Hepatocyte (in vitro differentiated cells): ENCODE results near the gene ATP2B3. TPM values are rescaled to one million over a fixed set of nuclear protein-coding genes. Genes with fewer than 3 reads are reported as not detected.

Source experiments
- DNase-seq: peaks from one replicate; pipeline ENCODE4 v3.0.0-alpha.2; 2016; ENCODE audit warnings: low spot score
- H2AFZ ChIP-seq: fragments of 200-600 bp; sonication (generic); 2 replicates; pipeline ENCODE4 v1.6.0; 2016; ENCODE audit warnings: antibody characterized with exemption, mild to moderate bottlenecking
- H3K27ac ChIP-seq: fragments of 200-600 bp; sonication (generic); 2 replicates; pipeline ENCODE4 v1.5.1; 2016; ENCODE audit warnings: mild to moderate bottlenecking
- H3K27me3 ChIP-seq: fragments of 200-600 bp; sonication (generic); 2 replicates; pipeline ENCODE4 v1.6.1; 2016
- H3K36me3 ChIP-seq: fragments of 200-600 bp; sonication (generic); replicated peaks from 2 replicates; pipeline ENCODE4 v1.5.1; 2016; ENCODE audit warnings: low read depth; ENCODE audit not compliant: insufficient read depth
- H3K4me1 ChIP-seq: fragments of 200-600 bp; sonication (generic); 2 replicates; pipeline ENCODE4 v1.5.1; 2016; ENCODE audit warnings: mild to moderate bottlenecking, moderate library complexity; ENCODE audit not compliant: insufficient read depth
- H3K4me2 ChIP-seq: fragments of 200-600 bp; sonication (generic); 2 replicates; pipeline ENCODE4 v1.6.0; 2016
- H3K4me3 ChIP-seq: fragments of 200-600 bp; sonication (generic); 2 replicates; pipeline ENCODE4 v1.5.1; 2016; ENCODE audit warnings: mild to moderate bottlenecking
- H3K79me2 ChIP-seq: fragments of 200-600 bp; sonication (generic); 2 replicates; pipeline ENCODE4 v1.6.0; 2017; ENCODE audit warnings: mild to moderate bottlenecking
- H3K9me2 ChIP-seq: fragments of 200-600 bp; sonication (generic); replicated peaks from 2 replicates; pipeline ENCODE4 v1.6.0; 2017; ENCODE audit warnings: mild to moderate bottlenecking; ENCODE audit not compliant: insufficient read depth
- H3K9me3 ChIP-seq: fragments of 200-600 bp; sonication (generic); 2 replicates; pipeline ENCODE4 v1.5.1; 2016; ENCODE audit warnings: low read depth, mild to moderate bottlenecking
- H4K20me1 ChIP-seq: fragments of 200-600 bp; sonication (generic); 2 replicates; pipeline ENCODE4 v1.6.0; 2016; ENCODE audit warnings: mild to moderate bottlenecking; ENCODE audit not compliant: insufficient read depth, poor library complexity, severe bottlenecking
- EZH2 ChIP-seq: fragments of 200-600 bp; sonication (generic); IDR thresholded peaks from 2 replicates; pipeline ENCODE4 v1.6.1; 2016; ENCODE audit warnings: antibody characterized with exemption, mild to moderate bottlenecking, borderline replicate concordance
- EZH2phosphoT487 ChIP-seq: fragments of 200-600 bp; sonication (generic); IDR thresholded peaks from one replicate; pipeline ENCODE4 v1.6.1; 2018; ENCODE audit warnings: antibody characterized with exemption, mild to moderate bottlenecking, low read depth, moderate library complexity; ENCODE audit not compliant: unreplicated experiment, severe bottlenecking
- WGBS: methylation state at CpG from one replicate; pipeline ENCODE4 v1.1.6; 2016; ENCODE audit warnings: low lambda C conversion rate; ENCODE audit errors: missing lambda C conversion rate; 5-methylcytosine and 5-hydroxymethylcytosine counted together
- polyA plus RNA-seq: library from polyadenylated mRNA; unstranded; fragments of >200 nt; fragmentation: Nextera tagmentation; extraction: Ambion mirVana; gene quantifications from 2 replicates; pipeline ENCODE4 v1.2.1, GENCODE V29; 2016
- total RNA-seq: library from RNA; depleted of rRNA; stranded (reverse); fragments of >200 nt; gene quantifications from 2 replicates; pipeline ENCODE4 v1.2.3, GENCODE V29; 2014
- TF ChIP-seq, protein P1 (sequence below): fragments of 200-600 bp; sonication (generic); IDR thresholded peaks from 2 replicates; pipeline ENCODE4 v1.5.1; 2016; ENCODE audit warnings: antibody characterized with exemption, mild to moderate bottlenecking; ENCODE audit not compliant: poor library complexity

ATP2B3 gene
- total and polyA plus RNA-seq, 2 experiments from 2014 or later = 0.07 TPM; not detected in 1

DNA sequence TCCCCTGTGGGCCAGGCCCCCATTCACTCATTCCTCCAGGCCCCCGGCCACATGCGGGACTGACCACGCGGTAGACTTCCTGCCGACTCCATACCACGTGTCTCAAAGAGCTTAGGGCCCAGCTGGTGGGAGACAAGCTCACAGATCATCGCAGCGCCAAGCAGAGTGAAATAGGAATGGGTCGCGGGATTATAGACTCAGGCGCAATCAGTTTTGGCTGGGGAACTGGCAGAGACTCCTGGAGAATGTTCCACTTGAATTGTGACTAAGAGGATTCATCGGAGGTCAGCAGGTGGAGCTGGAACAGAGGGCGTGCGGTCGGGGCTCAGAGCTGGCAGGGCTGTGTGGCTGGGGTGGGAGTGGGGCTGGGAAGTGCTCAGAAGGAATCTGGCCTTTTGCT is 15.6 kb downstream of the ATP2B3 start:
- Histone ChIP-seq H3K79me2 (no peaks in the 10 kb centered on the region), H3K36me3 (no peaks in the 10 kb centered on the region), H3K4me3 (no peak overlapping the region), H3K9me3 (no peaks in the 10 kb centered on the region), H2AFZ (no peak overlapping the region), H3K27me3 (no peaks in the 10 kb centered on the region), H3K4me1 (no peaks in the 10 kb centered on the region), H3K9me2 (no peaks in the 10 kb centered on the region), H3K4me2 (no peak overlapping the region), H3K27ac (no peak overlapping the region), H4K20me1 (no peaks in the 10 kb centered on the region)
- DNase-seq = no peak
- TF ChIP-seq, protein P1, sequence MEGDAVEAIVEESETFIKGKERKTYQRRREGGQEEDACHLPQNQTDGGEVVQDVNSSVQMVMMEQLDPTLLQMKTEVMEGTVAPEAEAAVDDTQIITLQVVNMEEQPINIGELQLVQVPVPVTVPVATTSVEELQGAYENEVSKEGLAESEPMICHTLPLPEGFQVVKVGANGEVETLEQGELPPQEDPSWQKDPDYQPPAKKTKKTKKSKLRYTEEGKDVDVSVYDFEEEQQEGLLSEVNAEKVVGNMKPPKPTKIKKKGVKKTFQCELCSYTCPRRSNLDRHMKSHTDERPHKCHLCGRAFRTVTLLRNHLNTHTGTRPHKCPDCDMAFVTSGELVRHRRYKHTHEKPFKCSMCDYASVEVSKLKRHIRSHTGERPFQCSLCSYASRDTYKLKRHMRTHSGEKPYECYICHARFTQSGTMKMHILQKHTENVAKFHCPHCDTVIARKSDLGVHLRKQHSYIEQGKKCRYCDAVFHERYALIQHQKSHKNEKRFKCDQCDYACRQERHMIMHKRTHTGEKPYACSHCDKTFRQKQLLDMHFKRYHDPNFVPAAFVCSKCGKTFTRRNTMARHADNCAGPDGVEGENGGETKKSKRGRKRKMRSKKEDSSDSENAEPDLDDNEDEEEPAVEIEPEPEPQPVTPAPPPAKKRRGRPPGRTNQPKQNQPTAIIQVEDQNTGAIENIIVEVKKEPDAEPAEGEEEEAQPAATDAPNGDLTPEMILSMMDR = no peak
- TF ChIP-seq EZH2 (no peak), EZH2phosphoT487 (no peak)
- WGBS = 77% methylated on average over 15 of the region's 15 CpGs

GRCh38 chrX:153537080-153537479 is 19.6 kb downstream of the ATP2B3 start:
- WGBS = 92% methylated on average over 11 of the region's 11 CpGs

GRCh38 chrX:153537526-153538295 is 20.3 kb downstream of the ATP2B3 start:
- 79% methylated on average over 26 of the region's 26 CpGs for WGBS
- H2AFZ ChIP-seq = no peak overlapping the region

More at GRCh38 chrX:153537080-153537479, 19.6 kb downstream of the ATP2B3 start:
- Histone ChIP-seq H3K79me2 (no peaks in the 10 kb centered on the region), H3K4me1 (no peaks in the 10 kb centered on the region), H4K20me1 (no peaks in the 10 kb centered on the region), H3K9me3 (no peaks in the 10 kb centered on the region), H3K4me2 (no peak overlapping the region), H3K27ac (no peak overlapping the region), H3K4me3 (no peak overlapping the region), H3K9me2 (no peaks in the 10 kb centered on the region), H3K36me3 (no peaks in the 10 kb centered on the region), H3K27me3 (no peaks in the 10 kb centered on the region), H2AFZ (no peak overlapping the region)
- no peak for DNase-seq
- no peak for TF ChIP-seq EZH2
- TF ChIP-seq EZH2phosphoT487 = no peak
- TF ChIP-seq, protein P1 = no peak

More at GRCh38 chrX:153537526-153538295, 20.3 kb downstream of the ATP2B3 start:
- TF ChIP-seq EZH2phosphoT487 (no peak), EZH2 (no peak)
- TF ChIP-seq, protein P1 = no peak
- H3K36me3 ChIP-seq = no peaks in the 10 kb centered on the region
- no peaks in the 10 kb centered on the region for H4K20me1 ChIP-seq
- no peaks in the 10 kb centered on the region for H3K4me1 ChIP-seq
- no peak overlapping the region for H3K27ac ChIP-seq
- no peaks in the 10 kb centered on the region for H3K79me2 ChIP-seq
- H3K4me3 ChIP-seq = no peak overlapping the region
- no peaks in the 10 kb centered on the region for H3K27me3 ChIP-seq
- DNase-seq = no peak
- no peak overlapping the region for H3K4me2 ChIP-seq
- H3K9me2 ChIP-seq = no peaks in the 10 kb centered on the region
- no peaks in the 10 kb centered on the region for H3K9me3 ChIP-seq
